Nephron (organoid): Measurements from ENCODE around the gene DOCK2.

Experiments
- H3K27ac Mint-ChIP-seq, 3 experiments: 2 replicates each; pipeline ENCODE4 v1.8.0; 2020; ENCODE audit warnings: mixed read lengths in 3 of 3, mild to moderate bottlenecking in 2 of 3, moderate library complexity in 1 of 3
- H3K27me3 Mint-ChIP-seq: 2 replicates; pipeline ENCODE4 v1.8.0; 2021; ENCODE audit warnings: low read depth, mild to moderate bottlenecking, moderate library complexity, mixed read lengths
- H3K36me3 Mint-ChIP-seq: 2 replicates; pipeline ENCODE4 v1.8.0; 2020; ENCODE audit warnings: low read depth, mixed read lengths
- H3K4me1 Mint-ChIP-seq: 2 replicates; pipeline ENCODE4 v1.8.0; 2020; ENCODE audit warnings: mixed read lengths
- H3K4me3 Mint-ChIP-seq, 3 experiments: 2 replicates each; pipeline ENCODE4 v1.8.0; 2020; ENCODE audit warnings: mild to moderate bottlenecking in 3 of 3, mixed read lengths in 3 of 3, moderate library complexity in 2 of 3
- H3K9me3 Mint-ChIP-seq: 2 replicates; pipeline ENCODE4 v1.8.0; 2020; ENCODE audit warnings: mixed read lengths
- TF ChIP-seq, protein P1 (sequence below), 3 experiments: fragments of 200-600 bp; sonication (generic); IDR thresholded peaks; one replicate each; pipeline ENCODE4 v1.5.0; 2021; ENCODE audit warnings: antibody characterized with exemption in 3 of 3; ENCODE audit not compliant: unreplicated experiment in 3 of 3

DOCK2 gene

DNA sequence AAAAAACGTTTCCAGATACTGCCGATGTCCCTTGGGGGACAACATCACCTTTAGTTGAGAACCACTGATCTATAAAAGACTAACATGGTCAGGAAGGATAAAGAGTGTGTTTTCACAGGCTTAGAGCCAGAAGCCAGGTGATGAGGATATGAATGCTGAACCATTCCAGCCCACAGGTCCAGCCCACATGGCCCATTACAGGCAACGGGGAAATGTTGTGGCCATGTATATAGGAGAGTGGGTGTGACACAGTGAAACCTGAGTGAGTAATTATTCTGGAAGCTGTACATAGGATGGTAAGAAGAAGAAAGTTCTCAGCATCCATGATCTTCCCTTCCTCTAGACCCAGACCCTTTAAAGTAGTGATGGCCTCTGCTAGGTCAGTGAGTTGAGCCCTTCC is 412.6 kb downstream of the DOCK2 start:
- no peaks in the 10 kb centered on the region for H3K9me3 Mint-ChIP-seq
- H3K4me1 Mint-ChIP-seq, result peaks cover 19% of the 10 kb centered on the region
- no peak overlapping the region for H3K4me3 Mint-ChIP-seq
- H3K27ac Mint-ChIP-seq, result no peak overlapping the region
- TF ChIP-seq, protein P1, sequence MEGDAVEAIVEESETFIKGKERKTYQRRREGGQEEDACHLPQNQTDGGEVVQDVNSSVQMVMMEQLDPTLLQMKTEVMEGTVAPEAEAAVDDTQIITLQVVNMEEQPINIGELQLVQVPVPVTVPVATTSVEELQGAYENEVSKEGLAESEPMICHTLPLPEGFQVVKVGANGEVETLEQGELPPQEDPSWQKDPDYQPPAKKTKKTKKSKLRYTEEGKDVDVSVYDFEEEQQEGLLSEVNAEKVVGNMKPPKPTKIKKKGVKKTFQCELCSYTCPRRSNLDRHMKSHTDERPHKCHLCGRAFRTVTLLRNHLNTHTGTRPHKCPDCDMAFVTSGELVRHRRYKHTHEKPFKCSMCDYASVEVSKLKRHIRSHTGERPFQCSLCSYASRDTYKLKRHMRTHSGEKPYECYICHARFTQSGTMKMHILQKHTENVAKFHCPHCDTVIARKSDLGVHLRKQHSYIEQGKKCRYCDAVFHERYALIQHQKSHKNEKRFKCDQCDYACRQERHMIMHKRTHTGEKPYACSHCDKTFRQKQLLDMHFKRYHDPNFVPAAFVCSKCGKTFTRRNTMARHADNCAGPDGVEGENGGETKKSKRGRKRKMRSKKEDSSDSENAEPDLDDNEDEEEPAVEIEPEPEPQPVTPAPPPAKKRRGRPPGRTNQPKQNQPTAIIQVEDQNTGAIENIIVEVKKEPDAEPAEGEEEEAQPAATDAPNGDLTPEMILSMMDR (IDR thresholded peaks at IDR 0.05; ENCODE audit: unreplicated experiment in 3 of 3), result no peak
- peaks cover 5% of the 10 kb centered on the region for H3K27me3 Mint-ChIP-seq
- H3K36me3 Mint-ChIP-seq, result no peaks in the 10 kb centered on the region

- Mint-ChIP-seq H3K4me1 (peaks cover 5% of the 10 kb centered on the region), H3K27ac (no peak overlapping the region), H3K36me3 (no peaks in the 10 kb centered on the region), H3K4me3 (no peak overlapping the region), H3K27me3 (peaks cover 4% of the 10 kb centered on the region), H3K9me3 (no peaks in the 10 kb centered on the region)
- TF ChIP-seq, protein P1 (IDR thresholded peaks at IDR 0.05; ENCODE audit: unreplicated experiment in 3 of 3), result no peak
Observed at GRCh38 chr5:170053896-170054295, 416.8 kb downstream of the DOCK2 start.

DNA sequence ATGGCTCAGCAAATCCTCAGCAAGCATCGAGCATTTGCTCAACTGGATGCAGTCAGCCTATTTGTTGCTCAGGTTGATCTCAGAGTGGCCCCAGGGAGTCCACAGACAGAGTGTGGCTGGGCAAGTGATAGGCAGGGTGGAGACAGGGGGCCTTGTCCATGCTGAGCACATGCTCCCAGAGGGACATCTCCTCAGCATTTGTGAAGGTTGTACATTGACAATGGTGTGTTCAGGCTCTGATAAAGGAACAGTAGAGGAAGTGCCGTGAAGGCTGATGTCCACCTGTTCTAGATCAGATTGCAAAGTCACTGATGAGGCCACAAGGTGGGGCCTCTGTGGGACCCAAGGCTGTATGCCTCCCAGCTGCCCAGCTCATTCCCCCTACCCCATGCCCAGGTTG is 418.5 kb downstream of the DOCK2 start:
- Mint-ChIP-seq H3K9me3 (no peaks in the 10 kb centered on the region), H3K36me3 (no peaks in the 10 kb centered on the region), H3K4me1 (peaks cover 5% of the 10 kb centered on the region), H3K4me3 (no peak overlapping the region), H3K27ac (no peak overlapping the region), H3K27me3 (peaks cover 4% of the 10 kb centered on the region)
- TF ChIP-seq, protein P1 (IDR thresholded peaks at IDR 0.05; ENCODE audit: unreplicated experiment in 3 of 3), result no peak

GRCh38 chr5:170056561-170057267 is 419.6 kb downstream of the DOCK2 start:
- Mint-ChIP-seq H3K36me3 (no peaks in the 10 kb centered on the region), H3K4me1 (peaks cover 5% of the 10 kb centered on the region), H3K9me3 (no peaks in the 10 kb centered on the region), H3K4me3 (no peak overlapping the region), H3K27me3 (peaks cover 4% of the 10 kb centered on the region), H3K27ac (no peak overlapping the region)
- TF ChIP-seq, protein P1 (IDR thresholded peaks at IDR 0.05; ENCODE audit: unreplicated experiment in 3 of 3), result no peak

- peaks cover 5% of the 10 kb centered on the region for H3K4me1 Mint-ChIP-seq
- H3K27ac Mint-ChIP-seq, result no peak overlapping the region
- H3K9me3 Mint-ChIP-seq, result no peaks in the 10 kb centered on the region
- H3K4me3 Mint-ChIP-seq, result no peak overlapping the region
- TF ChIP-seq, protein P1 (IDR thresholded peaks at IDR 0.05; ENCODE audit: unreplicated experiment in 3 of 3), result no peak
- no peaks in the 10 kb centered on the region for H3K36me3 Mint-ChIP-seq
- H3K27me3 Mint-ChIP-seq, result peaks cover 4% of the 10 kb centered on the region
Observed at GRCh38 chr5:170057311-170057710, 420.2 kb downstream of the DOCK2 start.

DNA sequence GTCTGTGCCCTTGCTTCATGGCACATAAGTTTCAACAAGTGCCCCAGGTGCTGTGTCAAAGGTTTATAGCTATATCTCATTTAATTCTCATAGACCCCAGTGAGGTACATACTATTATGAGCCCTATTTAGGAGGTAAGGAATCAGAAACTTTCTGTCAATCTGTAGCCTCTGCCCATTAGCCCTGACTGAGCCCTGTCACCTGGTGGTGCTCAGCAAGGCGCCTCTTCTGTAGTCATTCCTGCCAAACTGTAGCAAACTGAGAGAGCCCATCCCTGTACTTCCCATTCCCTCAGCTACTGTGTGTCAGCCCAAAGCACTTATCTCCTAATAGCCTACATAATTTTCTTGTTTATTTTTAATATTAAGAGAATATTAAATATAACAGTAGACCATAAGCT is 422.1 kb downstream of the DOCK2 start:
- H3K27ac Mint-ChIP-seq, result no peak overlapping the region
- H3K4me3 Mint-ChIP-seq, result no peak overlapping the region
- H3K4me1 Mint-ChIP-seq, result peaks cover 5% of the 10 kb centered on the region
- H3K27me3 Mint-ChIP-seq, result peaks cover 4% of the 10 kb centered on the region
- H3K9me3 Mint-ChIP-seq, result no peaks in the 10 kb centered on the region
- TF ChIP-seq, protein P1 (IDR thresholded peaks at IDR 0.05; ENCODE audit: unreplicated experiment in 3 of 3), result no peak
- no peaks in the 10 kb centered on the region for H3K36me3 Mint-ChIP-seq
